Subcutaneous adipose tissue (tissue), 4 donors: ENCODE measurements around the gene KLHL3. TPM values are rescaled to one million over a fixed set of nuclear protein-coding genes. Genes with fewer than 3 reads are reported as not detected.

Experiments used
- total RNA-seq, 4 donors: library from RNA; depleted of rRNA; stranded (reverse); fragments of >200 nt; gene quantifications; one replicate each; pipeline ENCODE4 v1.1.0, GENCODE V29; 2016
- TF ChIP-seq, protein P1 (sequence below): fragments of 450-650 bp; IDR thresholded peaks from one replicate; pipeline ENCODE4 v1.5.1; 2016; ENCODE audit warnings: low read depth, mild to moderate bottlenecking, control low read depth, antibody characterized with exemption, moderate library complexity

KLHL3 gene
- total RNA-seq, 4 donors from 2014 or later: 3.1 to 18.5 (median 7.2) TPM

DNA sequence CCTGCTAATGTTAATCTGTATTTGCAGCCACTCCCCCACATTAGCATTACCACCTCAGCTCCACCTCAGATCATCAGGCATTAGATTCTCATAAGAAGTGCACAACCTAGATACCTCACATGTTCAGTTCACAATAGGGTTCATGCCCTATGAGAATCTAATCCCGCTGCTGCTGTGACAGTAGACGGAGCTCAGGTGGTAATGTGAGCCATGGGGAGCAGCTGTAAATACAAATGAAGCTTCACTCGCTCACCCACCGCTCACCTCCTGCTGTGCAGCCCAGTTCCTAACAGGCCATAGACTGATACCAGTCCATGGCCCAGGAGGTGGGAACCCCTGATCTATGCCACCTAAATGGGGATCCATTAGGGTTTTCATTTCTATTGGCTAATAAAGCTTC is 24.4 kb upstream of the KLHL3 start:
- TF ChIP-seq, protein P1, sequence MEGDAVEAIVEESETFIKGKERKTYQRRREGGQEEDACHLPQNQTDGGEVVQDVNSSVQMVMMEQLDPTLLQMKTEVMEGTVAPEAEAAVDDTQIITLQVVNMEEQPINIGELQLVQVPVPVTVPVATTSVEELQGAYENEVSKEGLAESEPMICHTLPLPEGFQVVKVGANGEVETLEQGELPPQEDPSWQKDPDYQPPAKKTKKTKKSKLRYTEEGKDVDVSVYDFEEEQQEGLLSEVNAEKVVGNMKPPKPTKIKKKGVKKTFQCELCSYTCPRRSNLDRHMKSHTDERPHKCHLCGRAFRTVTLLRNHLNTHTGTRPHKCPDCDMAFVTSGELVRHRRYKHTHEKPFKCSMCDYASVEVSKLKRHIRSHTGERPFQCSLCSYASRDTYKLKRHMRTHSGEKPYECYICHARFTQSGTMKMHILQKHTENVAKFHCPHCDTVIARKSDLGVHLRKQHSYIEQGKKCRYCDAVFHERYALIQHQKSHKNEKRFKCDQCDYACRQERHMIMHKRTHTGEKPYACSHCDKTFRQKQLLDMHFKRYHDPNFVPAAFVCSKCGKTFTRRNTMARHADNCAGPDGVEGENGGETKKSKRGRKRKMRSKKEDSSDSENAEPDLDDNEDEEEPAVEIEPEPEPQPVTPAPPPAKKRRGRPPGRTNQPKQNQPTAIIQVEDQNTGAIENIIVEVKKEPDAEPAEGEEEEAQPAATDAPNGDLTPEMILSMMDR: no peak

DNA sequence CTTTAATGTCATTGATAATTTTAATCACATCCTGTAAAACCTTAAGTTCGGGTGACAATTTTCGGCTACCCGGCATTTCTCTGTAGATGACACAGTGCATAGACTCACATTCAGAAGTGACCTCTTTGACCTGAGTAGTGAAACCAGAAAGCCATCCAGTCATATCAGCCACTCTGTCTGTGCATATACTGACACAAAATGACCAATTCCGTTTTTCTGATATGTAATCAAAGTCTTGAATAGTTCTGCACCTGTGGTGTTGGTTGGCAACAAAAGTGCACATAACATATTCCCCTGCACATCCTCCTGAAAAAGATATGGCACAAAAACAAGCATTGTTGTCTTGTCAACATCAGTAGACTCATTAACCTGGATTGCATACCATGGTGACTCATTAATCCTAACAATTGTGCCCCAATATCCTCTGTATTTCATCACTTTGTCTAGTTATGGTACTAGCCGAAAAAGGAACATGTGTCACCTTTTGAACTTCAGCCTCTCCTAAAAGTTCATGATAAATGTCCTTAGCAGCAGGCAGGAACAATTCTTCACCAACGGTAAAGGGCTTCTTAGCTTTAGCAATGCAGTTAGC is 22.9 kb upstream of the KLHL3 start:
- TF ChIP-seq, protein P1: no peak

DNA sequence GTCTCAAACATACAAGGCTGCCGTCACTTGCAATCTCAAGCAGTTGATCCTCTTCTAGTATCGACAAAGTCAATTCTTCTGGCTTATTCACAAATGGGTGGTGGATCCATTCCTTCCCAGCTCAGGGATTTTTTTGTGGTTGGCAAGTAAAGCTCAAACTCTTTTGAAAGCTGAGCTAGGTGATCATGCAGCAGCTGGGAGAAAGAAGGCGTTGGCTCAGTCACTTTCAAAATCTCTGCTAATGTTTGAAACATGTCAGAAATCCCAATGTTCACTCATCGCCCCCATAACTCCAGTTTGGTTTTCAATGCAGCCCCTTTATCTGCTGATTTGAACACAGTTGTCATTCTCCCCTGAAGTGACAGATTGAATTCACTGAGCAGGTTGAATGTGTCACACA is 22.2 kb upstream of the KLHL3 start:
- TF ChIP-seq, protein P1: no peak

DNA sequence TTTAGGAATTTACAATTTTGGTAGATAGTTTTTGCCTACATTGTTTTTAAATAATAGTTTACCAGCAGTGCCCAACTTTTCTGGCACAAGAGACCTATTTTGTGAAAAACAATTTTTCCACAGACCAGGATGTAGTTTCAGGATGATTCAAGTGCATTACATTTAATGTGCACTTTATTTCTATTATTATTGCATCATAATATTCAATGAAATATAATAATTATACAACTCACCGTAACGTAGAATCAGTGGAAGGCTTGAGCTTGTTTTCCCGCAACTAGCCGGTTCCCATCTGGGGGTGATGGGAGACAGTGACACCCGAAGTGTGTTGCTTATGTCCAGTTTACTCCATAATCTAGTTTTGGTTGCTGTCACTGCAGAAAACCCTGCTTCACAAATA is 21.7 kb upstream of the KLHL3 start:
- TF ChIP-seq, protein P1: no peak

DNA sequence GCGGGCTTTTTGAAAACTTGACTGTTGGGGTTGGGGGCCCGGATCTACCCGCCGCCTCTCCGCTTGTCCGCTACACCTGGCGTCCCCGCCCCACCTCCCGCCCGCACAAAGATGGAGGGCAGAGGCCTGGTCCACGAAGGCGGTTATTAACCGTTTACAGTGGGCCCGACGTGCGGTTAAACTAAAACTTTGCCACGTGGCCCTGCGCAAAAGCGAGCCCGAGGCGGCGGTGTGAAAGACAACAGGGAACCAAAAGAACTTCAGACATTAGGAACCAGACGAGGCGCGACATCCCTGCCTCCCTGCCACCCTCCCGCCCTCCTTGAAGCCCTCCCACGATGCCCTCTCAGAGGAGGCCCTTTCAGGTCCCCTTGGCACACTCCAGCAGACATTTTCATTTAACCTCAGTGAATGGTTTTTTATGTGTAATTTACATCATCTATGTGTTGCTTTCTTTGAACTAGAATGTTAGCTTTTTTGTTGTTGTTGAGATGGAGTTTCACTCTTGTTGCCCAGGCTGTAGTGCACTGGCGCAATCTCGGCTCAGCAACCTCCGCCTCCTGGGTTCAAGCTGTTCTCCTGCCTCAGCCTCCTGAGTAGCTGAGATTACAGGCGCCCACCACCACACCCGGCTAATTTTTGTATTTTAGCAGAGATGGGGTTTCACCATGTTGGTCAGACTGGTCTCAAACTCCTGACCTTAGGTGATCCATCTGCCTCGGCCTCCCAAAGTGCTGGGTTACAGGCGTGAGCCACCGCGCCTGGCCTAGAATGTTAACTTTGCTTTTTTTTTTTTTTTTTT is 19.3 kb upstream of the KLHL3 start:
- TF ChIP-seq, protein P1: no peak

DNA sequence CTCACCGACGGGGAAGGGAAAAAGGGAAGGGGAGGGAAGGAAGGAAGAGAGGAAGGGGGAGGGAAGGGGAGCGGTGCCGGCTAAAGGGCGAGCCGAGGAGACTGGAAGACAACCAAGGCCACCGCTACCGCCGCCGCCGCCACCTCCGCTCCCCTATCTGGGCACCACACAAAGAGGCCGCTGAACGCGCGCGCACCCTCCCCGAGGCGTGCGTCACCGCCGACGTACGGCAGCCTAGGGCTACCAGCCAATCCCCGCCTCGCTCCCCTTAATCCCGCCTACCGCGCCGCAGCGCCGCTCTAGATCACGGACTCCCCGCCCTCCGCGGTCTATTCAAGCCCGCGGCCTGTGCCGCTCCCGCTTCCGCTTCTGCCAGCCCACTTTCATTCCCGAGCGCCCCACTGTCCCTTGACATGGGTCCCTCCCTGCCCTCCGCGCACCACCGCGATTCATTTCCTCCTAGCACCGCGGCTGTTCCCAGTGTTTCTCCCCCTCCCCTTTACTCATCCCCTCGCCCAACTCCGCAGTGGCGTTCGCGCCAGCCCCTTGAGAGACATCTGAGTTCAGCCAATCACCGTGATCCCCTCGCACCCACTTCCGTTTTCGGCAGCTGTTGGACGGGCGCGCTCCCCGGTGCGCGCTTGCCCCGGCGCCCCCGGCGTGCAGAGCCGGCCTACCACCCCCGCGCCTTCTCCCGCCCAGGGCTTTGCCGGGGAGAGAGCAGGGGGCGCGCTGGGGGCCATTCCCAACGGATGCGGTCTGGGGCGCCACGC is 18.5 kb upstream of the KLHL3 start, which contains the start of gene HNRNPA0:
TSS of gene HNRNPA0 (minus strand) at position 176 of the 773 bp plus-strand sequence. CDS start 297 bp downstream, outside the sequence.
- TF ChIP-seq, protein P1: no peak

DNA sequence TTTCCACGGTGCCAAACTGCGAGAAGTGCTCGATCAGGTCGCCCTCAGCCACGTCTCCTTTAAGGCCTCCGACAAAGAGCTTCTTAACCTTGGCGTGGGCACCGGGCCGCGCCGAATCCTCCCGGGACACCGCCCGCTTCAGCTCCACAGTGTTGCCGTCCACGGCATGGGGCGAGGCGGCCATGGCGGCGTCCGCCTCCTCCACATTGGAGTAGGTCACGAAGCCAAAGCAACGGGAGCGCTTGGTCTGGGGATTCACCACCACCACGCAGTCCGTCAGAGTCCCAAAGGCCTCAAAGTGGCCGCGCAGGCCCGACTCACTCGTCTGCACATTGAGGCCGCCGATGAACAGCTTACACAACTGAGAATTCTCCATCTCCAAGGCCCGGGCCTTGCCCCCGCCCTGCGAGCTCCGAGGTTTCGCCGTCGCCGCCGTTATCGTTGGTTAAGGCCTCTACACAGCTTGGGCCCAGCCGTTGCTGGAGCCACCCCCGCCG is 17.9 kb upstream of the KLHL3 start:
- TF ChIP-seq, protein P1: no peak
